K562 (cell line): ENCODE results near the gene FCRL2. TPM values are rescaled to one million over a fixed set of nuclear protein-coding genes. Genes with fewer than 3 reads are reported as not detected.

Experiments
- ATAC-seq: fragments of 200-7000 bp; cut with Tn5 transposase; 3 replicates; pipeline ENCODE4 v1.9.1; 2020; ENCODE audit warnings: moderate library complexity
- BruUV-seq: library from RNA; stranded (reverse); fragments of 400-500 nt; replicated peaks from 2 replicates; lab custom pipeline; 2021; lab: Mats Ljungman, UMichigan
- CTCF ChIA-PET: fragments of 300-600 bp; formaldehyde crosslinking; extraction: SDS; loops from one replicate; lab custom pipeline; 2021; ENCODE audit warnings: low intra/inter-chr PET ratio; lab: Yijun Ruan, JAX
- POLR2A ChIA-PET: fragments of 300-600, 350-650 bp; sonication (Branson Sonifier 250); formaldehyde crosslinking; extraction: SDS; loops from one replicate; lab custom pipeline; 2021; ENCODE audit warnings: antibody characterized with exemption, inconsistent platforms; lab: Yijun Ruan, JAX
- DNase-seq, 4 experiments: peaks; one replicate each; pipeline versions ENCODE4 v3.0.0 to v3.0.0-alpha.2; 2011 to 2018; ENCODE audit warnings: low spot score in 3 of 4, mixed read lengths in 3 of 4; ENCODE audit errors: extremely low read depth in 1 of 4
- FAIRE-seq: peaks from 2 replicates; lab custom pipeline; 2011; peaks lifted over from hg19 to GRCh38; lab: Jason Lieb, UNC
- H2AFZ ChIP-seq: 2 replicates; pipeline ENCODE4 v1.6.0; 2011; ENCODE audit warnings: low read depth, low read length, control low read depth, inconsistent platforms
- H3K27ac ChIP-seq: fragments of 200-600 bp; 3 replicates; pipeline ENCODE4 v1.8.0; 2011; ENCODE audit warnings: low read depth, mild to moderate bottlenecking, control low read depth, inconsistent platforms, low read length, moderate library complexity, mixed read lengths; ENCODE audit errors: extremely low read depth
- H3K27me3 ChIP-seq, 2 experiments: fragments of 300-600 bp in 1 of 2; 2 replicates in 1 of 2; 3 replicates in 1 of 2; pipeline versions ENCODE4 v1.6.0 to v1.8.0; 2011; ENCODE audit warnings: inconsistent platforms in 2 of 2, low read length in 2 of 2, mild to moderate bottlenecking in 1 of 2, mixed read lengths in 1 of 2, moderate library complexity in 1 of 2; ENCODE audit not compliant: control insufficient read depth in 2 of 2, insufficient read depth in 2 of 2
- H3K36me3 ChIP-seq: fragments of 300-600 bp; 3 replicates; pipeline ENCODE4 v1.8.0; 2011; ENCODE audit warnings: mild to moderate bottlenecking, low read length, inconsistent platforms; ENCODE audit not compliant: control insufficient read depth, insufficient read depth
- H3K4me1 ChIP-seq, 2 experiments: fragments of 200-600 bp in 1 of 2; replicated peaks in 1 of 2; 2 replicates in 1 of 2; 3 replicates in 1 of 2; pipeline versions ENCODE4 v1.5.1 to v1.8.0; 2011; ENCODE audit warnings: inconsistent platforms in 2 of 2, low read length in 2 of 2, mild to moderate bottlenecking in 1 of 2, mixed read lengths in 1 of 2, moderate library complexity in 1 of 2; ENCODE audit not compliant: control insufficient read depth in 2 of 2, insufficient read depth in 2 of 2
- H3K4me2 ChIP-seq: 2 replicates; pipeline ENCODE4 v1.6.1; 2011; ENCODE audit warnings: low read length, control low read depth, inconsistent platforms, mixed read lengths; ENCODE audit not compliant: insufficient read depth
- H3K4me3 ChIP-seq: fragments of 200-600 bp; sonication (generic), shearing (Covaris generic); 2 replicates; pipeline ENCODE4 v1.5.1; 2016; ENCODE audit warnings: control low read depth, inconsistent platforms
- H3K79me2 ChIP-seq: fragments of 200-600 bp; 3 replicates; pipeline ENCODE4 v1.8.0; 2011; ENCODE audit warnings: low read length, inconsistent platforms; ENCODE audit not compliant: control insufficient read depth, insufficient read depth
- H3K9ac ChIP-seq, 2 experiments: 2 replicates each; pipeline versions ENCODE4 v1.6.0 to v1.6.1; 2011; ENCODE audit warnings: low read depth in 2 of 2, low read length in 2 of 2, control low read depth in 1 of 2, inconsistent platforms in 1 of 2, mild to moderate bottlenecking in 1 of 2, mixed read lengths in 1 of 2; ENCODE audit not compliant: insufficient read depth in 1 of 2
- H3K9me1 ChIP-seq: one replicate; pipeline ENCODE4 v1.6.0; 2011; ENCODE audit warnings: inconsistent platforms, mild to moderate bottlenecking, low read length, moderate library complexity; ENCODE audit not compliant: control insufficient read depth, insufficient read depth
- H3K9me3 ChIP-seq: replicated peaks from 2 replicates; pipeline ENCODE4 v1.5.1; 2011; ENCODE audit warnings: low read depth, low read length, inconsistent platforms; ENCODE audit not compliant: control insufficient read depth, insufficient read depth
- H4K20me1 ChIP-seq: replicated peaks from 2 replicates; pipeline ENCODE4 v1.6.1; 2011; ENCODE audit warnings: low read length, inconsistent platforms, mixed read lengths; ENCODE audit not compliant: control insufficient read depth, insufficient read depth
- DACH1 ChIP-seq: fragments of 450-650 bp; IDR thresholded peaks from 2 replicates; pipeline ENCODE4 v1.6.1; 2018; ENCODE audit not compliant: partially characterized antibody
- GABPB1 ChIP-seq: sonication (generic); formaldehyde crosslinking; IDR thresholded peaks from 2 replicates; pipeline ENCODE4 v1.8.0; 2022; ENCODE audit warnings: mild to moderate bottlenecking, missing genetic modification reagents
- KDM2B ChIP-seq: fragments of 250-450 bp; sonication (Bioruptor Pico); IDR thresholded peaks from 2 replicates; pipeline ENCODE4 v1.8.0; 2021; ENCODE audit warnings: mild to moderate bottlenecking, moderate library complexity
- LEF1 ChIP-seq: fragments of 450-650 bp; IDR thresholded peaks from 2 replicates; pipeline ENCODE4 v1.6.1; 2016; ENCODE audit warnings: mild to moderate bottlenecking
- MYBL2 ChIP-seq, 2 experiments: fragments of 450-650 bp in 1 of 2; sonication (generic) in 1 of 2; formaldehyde crosslinking in 1 of 2; IDR thresholded peaks; 2 replicates each; pipeline versions ENCODE4 v1.6.1 to v1.8.1; 2017 to 2022; ENCODE audit warnings: borderline replicate concordance in 1 of 2, inconsistent platforms in 1 of 2, low read depth in 1 of 2, mild to moderate bottlenecking in 1 of 2, missing genetic modification reagents in 1 of 2, moderate library complexity in 1 of 2
- RUNX1 ChIP-seq: sonication (generic); IDR thresholded peaks from 2 replicates; pipeline ENCODE4 v1.6.1; 2016; ENCODE audit warnings: antibody characterized with exemption, low read depth
- SIN3A ChIP-seq, 2 experiments: fragments of 150-350 bp in 1 of 2; IDR thresholded peaks; 2 replicates each; pipeline ENCODE4 v1.6.1; 2011 to 2016; ENCODE audit warnings: borderline replicate concordance in 2 of 2, low read depth in 2 of 2, low read length in 2 of 2, mild to moderate bottlenecking in 2 of 2, moderate library complexity in 2 of 2; ENCODE audit not compliant: control insufficient read depth in 1 of 2
- SRF ChIP-seq, 2 experiments: fragments of 250-450, 450-650 bp in 1 of 2; sonication (Bioruptor Pico) in 1 of 2; sonication (generic) in 1 of 2; formaldehyde crosslinking; IDR thresholded peaks; 2 replicates each; pipeline versions ENCODE4 v1.5.0 to v1.5.1; 2020 to 2022; ENCODE audit warnings: mild to moderate bottlenecking in 1 of 2, missing genetic modification reagents in 1 of 2
- SRSF3 ChIP-seq: fragments of 200-400 bp; formaldehyde crosslinking; IDR thresholded peaks from 2 replicates; pipeline ENCODE4 v1.6.1; 2016; ENCODE audit warnings: mild to moderate bottlenecking, low read length, moderate library complexity; ENCODE audit not compliant: insufficient read depth
- TCF7 ChIP-seq: sonication (generic); IDR thresholded peaks from 2 replicates; pipeline ENCODE4 v1.6.1; 2016; ENCODE audit warnings: antibody characterized with exemption, borderline replicate concordance
- ZNF24 ChIP-seq: fragments of 450-650 bp; IDR thresholded peaks from 2 replicates; pipeline ENCODE4 v1.6.1; 2016
- WGBS: fragments of 100-300 bp; shearing (Covaris generic); methylation state at CpG from one replicate; pipeline ENCODE4 v1.1.6; 2016; ENCODE audit warnings: low coverage, mixed read lengths; ENCODE audit not compliant: insufficient coverage; ENCODE audit errors: missing lambda C conversion rate; 5-methylcytosine and 5-hydroxymethylcytosine counted together
- in situ Hi-C: fragments of 300-500 bp; cut with MboI; formaldehyde crosslinking; loops from 4 replicates; pipeline ENCODE4 v1.15.0; 2018; ENCODE audit warnings: inconsistent platforms, mixed read lengths
- intact Hi-C: fragments of 100-400 bp; cut with micrococcal nuclease; formaldehyde crosslinking; loops from 2 replicates; pipeline ENCODE4 v1.14.2; 2022
- polyA plus RNA-seq, 8 experiments: library from polyadenylated mRNA; depleted of rRNA in 4 of 8; stranded (reverse) in 5 of 8; unstranded in 3 of 8; fragments of >200 nt; fragmentation: Nextera tagmentation in 2 of 8; fragmentation: Illumina TruSeq in 1 of 8; extraction: Ambion mirVana in 2 of 8; extraction: Trizol in 1 of 8; gene quantifications; 2 replicates each; pipeline versions ENCODE4 v1.2.1 to v1.2.3, GENCODE V29; 2011 to 2014; ENCODE audit warnings: inconsistent platforms in 1 of 8, missing spikeins in 1 of 8
- total RNA-seq, 7 experiments: library from RNA; depleted of rRNA in 6 of 7; stranded (reverse); fragments of >200 nt in 6 of 7; fragmentation: Illumina TruSeq in 2 of 7; extraction: Trizol in 2 of 7; gene quantifications; 2 replicates each; pipeline versions ENCODE4 v1.2.1 to v1.2.3, GENCODE V29; 2011 to 2021; ENCODE audit warnings: low replicate concordance in 1 of 7
- TF ChIP-seq, protein P1 (sequence below): sonication (generic); formaldehyde crosslinking; IDR thresholded peaks from 2 replicates; pipeline ENCODE4 v1.8.1; 2022; ENCODE audit warnings: missing genetic modification reagents
- TF ChIP-seq, protein P2 (sequence below): IDR thresholded peaks from 2 replicates; pipeline ENCODE4 v1.6.1; 2014; ENCODE audit warnings: antibody characterized with exemption
- TF ChIP-seq, protein P3 (sequence below): fragments of 450-650 bp; IDR thresholded peaks from 2 replicates; pipeline ENCODE4 v1.6.1; 2018; ENCODE audit warnings: mild to moderate bottlenecking, low read depth; ENCODE audit not compliant: partially characterized antibody
- TF ChIP-seq, protein P4 (sequence below), 2 experiments: fragments of 150-350 bp in 1 of 2; IDR thresholded peaks; 2 replicates each; pipeline ENCODE4 v1.6.1; 2012 to 2016; ENCODE audit warnings: low read depth in 2 of 2, low read length in 2 of 2, mild to moderate bottlenecking in 1 of 2, moderate library complexity in 1 of 2

The FCRL2 gene
- total and polyA plus RNA-seq, 9 of the 15 experiments (the other 6 are each of a cell fraction or from before 2014, with no cell fraction given): not detected

DNA sequence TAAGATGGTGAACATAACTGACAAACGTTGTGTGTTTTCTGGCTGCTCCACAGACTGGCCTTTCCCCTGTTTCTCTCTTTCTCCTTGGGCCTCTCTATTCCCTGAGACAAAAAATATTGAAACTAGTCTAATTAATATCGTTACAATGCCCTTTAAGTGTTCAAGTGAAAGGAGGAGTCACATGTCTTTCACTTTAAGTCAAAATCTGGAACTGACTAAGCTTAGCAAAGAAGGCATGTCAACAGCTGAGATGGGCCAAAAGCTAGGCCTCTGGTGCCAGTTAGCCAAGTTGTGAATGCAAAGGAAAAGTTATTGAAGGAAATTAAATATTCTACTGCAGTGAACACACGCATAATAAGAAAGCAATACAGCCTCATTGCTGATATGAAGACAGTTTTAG is 44.2 kb downstream of the FCRL2 start:
- DNase-seq: no peak
- H3K27ac ChIP-seq: no peak overlapping the region
- no peak overlapping the region for H3K9ac ChIP-seq
- intact Hi-C loops (no loop called here), in situ Hi-C loops (no loop called here)
- H3K36me3 ChIP-seq: no peaks in the 10 kb centered on the region
- ChIA-PET POLR2A (interaction anchor here (1.0 kb wide), 1 partner anchor 14 kb away, joined by 3 read pairs; no protein-coding TSS in a partner anchor), CTCF (no interaction called here)
- ATAC-seq: no peak
- 0% methylated on average over 3 of the region's 3 CpGs for WGBS
- FAIRE-seq: no peak
- H3K4me1 ChIP-seq: no peaks in the 10 kb centered on the region
- no peak overlapping the region for H3K4me2 ChIP-seq
- no peaks in the 10 kb centered on the region for H3K9me1 ChIP-seq
- no peaks in the 10 kb centered on the region for H3K27me3 ChIP-seq
- no peaks in the 10 kb centered on the region for H3K79me2 ChIP-seq
- no peak overlapping the region for H3K4me3 ChIP-seq
- H2AFZ ChIP-seq: no peak overlapping the region
- no TSS peak for BruUV-seq
- H3K9me3 ChIP-seq: no peaks in the 10 kb centered on the region
- no peaks in the 10 kb centered on the region for H4K20me1 ChIP-seq
- TF ChIP-seq TCF7 (no peak), DACH1 (no peak), SIN3A (IDR thresholded peaks at IDR 0.05; ENCODE audit: borderline replicate concordance in 2 of 2, control insufficient read depth in 1 of 2, low read depth in 2 of 2, low read length in 2 of 2) (no peak), SRSF3 (no peak), GABPB1 (CRISPR knock-in tag) (no peak), SRF (CRISPR knock-in tag; IDR thresholded peaks at IDR 0.05) (no peak), RUNX1 (no peak), MYBL2 (IDR thresholded peaks at IDR 0.05; ENCODE audit: low read depth) (no peak), MYBL2 (CRISPR knock-in tag; IDR thresholded peaks at IDR 0.05; ENCODE audit: borderline replicate concordance) (no peak), ZNF24 (no peak), LEF1 (no peak), KDM2B (no peak)
- TF ChIP-seq, protein P1, sequence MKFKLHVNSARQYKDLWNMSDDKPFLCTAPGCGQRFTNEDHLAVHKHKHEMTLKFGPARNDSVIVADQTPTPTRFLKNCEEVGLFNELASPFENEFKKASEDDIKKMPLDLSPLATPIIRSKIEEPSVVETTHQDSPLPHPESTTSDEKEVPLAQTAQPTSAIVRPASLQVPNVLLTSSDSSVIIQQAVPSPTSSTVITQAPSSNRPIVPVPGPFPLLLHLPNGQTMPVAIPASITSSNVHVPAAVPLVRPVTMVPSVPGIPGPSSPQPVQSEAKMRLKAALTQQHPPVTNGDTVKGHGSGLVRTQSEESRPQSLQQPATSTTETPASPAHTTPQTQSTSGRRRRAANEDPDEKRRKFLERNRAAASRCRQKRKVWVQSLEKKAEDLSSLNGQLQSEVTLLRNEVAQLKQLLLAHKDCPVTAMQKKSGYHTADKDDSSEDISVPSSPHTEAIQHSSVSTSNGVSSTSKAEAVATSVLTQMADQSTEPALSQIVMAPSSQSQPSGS (CRISPR knock-in tag): no peak
- TF ChIP-seq, protein P2, sequence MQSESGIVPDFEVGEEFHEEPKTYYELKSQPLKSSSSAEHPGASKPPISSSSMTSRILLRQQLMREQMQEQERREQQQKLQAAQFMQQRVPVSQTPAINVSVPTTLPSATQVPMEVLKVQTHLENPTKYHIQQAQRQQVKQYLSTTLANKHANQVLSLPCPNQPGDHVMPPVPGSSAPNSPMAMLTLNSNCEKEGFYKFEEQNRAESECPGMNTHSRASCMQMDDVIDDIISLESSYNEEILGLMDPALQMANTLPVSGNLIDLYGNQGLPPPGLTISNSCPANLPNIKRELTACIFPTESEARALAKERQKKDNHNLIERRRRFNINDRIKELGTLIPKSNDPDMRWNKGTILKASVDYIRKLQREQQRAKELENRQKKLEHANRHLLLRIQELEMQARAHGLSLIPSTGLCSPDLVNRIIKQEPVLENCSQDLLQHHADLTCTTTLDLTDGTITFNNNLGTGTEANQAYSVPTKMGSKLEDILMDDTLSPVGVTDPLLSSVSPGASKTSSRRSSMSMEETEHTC: no peak
- TF ChIP-seq, protein P3, sequence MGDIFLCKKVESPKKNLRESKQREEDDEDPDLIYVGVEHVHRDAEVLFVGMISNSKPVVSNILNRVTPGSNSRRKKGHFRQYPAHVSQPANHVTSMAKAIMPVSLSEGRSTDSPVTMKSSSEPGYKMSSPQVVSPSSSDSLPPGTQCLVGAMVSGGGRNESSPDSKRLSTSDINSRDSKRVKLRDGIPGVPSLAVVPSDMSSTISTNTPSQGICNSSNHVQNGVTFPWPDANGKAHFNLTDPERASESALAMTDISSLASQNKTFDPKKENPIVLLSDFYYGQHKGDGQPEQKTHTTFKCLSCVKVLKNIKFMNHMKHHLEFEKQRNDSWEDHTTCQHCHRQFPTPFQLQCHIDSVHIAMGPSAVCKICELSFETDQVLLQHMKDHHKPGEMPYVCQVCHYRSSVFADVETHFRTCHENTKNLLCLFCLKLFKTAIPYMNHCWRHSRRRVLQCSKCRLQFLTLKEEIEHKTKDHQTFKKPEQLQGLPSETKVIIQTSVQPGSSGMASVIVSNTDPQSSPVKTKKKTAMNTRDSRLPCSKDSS: no peak
- TF ChIP-seq, protein P4, sequence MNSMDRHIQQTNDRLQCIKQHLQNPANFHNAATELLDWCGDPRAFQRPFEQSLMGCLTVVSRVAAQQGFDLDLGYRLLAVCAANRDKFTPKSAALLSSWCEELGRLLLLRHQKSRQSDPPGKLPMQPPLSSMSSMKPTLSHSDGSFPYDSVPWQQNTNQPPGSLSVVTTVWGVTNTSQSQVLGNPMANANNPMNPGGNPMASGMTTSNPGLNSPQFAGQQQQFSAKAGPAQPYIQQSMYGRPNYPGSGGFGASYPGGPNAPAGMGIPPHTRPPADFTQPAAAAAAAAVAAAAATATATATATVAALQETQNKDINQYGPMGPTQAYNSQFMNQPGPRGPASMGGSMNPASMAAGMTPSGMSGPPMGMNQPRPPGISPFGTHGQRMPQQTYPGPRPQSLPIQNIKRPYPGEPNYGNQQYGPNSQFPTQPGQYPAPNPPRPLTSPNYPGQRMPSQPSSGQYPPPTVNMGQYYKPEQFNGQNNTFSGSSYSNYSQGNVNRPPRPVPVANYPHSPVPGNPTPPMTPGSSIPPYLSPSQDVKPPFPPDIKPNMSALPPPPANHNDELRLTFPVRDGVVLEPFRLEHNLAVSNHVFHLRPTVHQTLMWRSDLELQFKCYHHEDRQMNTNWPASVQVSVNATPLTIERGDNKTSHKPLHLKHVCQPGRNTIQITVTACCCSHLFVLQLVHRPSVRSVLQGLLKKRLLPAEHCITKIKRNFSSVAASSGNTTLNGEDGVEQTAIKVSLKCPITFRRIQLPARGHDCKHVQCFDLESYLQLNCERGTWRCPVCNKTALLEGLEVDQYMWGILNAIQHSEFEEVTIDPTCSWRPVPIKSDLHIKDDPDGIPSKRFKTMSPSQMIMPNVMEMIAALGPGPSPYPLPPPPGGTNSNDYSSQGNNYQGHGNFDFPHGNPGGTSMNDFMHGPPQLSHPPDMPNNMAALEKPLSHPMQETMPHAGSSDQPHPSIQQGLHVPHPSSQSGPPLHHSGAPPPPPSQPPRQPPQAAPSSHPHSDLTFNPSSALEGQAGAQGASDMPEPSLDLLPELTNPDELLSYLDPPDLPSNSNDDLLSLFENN (IDR thresholded peaks at IDR 0.05; ENCODE audit: low read depth in 2 of 2, low read length in 2 of 2): no peak
